ENCODE data around the gene STARD3NL. TPM values are rescaled to one million over a fixed set of nuclear protein-coding genes. Genes with fewer than 3 reads are reported as not detected.

Gene STARD3NL
- total RNA-seq, 1 experiment from 2014 or later, result 37.4 TPM

DNA sequence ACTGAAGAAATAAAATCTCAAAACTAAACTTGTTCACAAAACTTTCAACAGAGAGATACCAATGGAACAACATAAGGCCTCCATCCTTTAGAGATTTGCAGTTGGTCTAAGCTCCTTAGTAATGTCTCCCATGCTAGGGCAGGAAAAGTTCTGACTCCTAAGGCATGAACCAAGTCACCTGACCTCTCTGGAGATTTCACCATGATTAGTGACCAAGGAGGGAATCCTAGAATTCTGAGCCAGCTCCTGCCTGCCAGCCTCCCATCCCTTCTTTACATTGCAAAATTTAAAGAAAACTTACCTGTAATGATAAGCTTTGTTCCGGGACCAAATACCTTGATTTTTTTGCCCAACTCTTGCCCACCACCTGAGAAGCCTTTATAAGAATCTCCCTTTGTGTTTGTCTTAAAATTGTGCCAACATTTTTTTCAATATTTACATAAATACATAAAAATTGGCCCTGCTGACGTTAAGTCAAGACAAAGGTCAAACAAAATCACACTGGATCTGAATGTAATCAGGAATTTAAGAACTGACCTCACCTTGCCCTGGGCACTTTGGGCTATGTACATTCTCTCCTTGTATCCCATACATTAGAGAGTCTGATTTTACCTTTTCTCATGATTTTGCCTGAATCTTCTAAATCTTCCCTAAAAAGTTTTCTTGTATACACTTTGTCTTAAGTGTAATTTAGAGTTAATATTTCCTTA lies 95.4 kb downstream of the STARD3NL start, which contains the start of gene TARP:
Gene TARP, minus strand, starts transcription at position 351 of the 710 bp plus-strand sequence.
- DNase-seq, result no peak
- Histone ChIP-seq H3K9ac (ENCODE audit: low read length) (no peak within 1 kb of the TSS), H3K27me3 (ENCODE audit: low read length) (peaks cover 64% of the 10 kb centered on the region), H3K79me2 (ENCODE audit: low read length) (no peaks in the 10 kb centered on the region), H3F3A (ENCODE audit: low read length, unreplicated experiment) (no peaks in the 10 kb centered on the region), H3K27ac (ENCODE audit: low read length) (no peak within 1 kb of the TSS), H3K9me3 (ENCODE audit: low read length) (no peaks in the 10 kb centered on the region), H3K9me2 (replicated peaks; ENCODE audit: low read length) (no peaks in the 10 kb centered on the region), H3K4me1 (ENCODE audit: insufficient read depth, low read length) (no peaks in the 10 kb centered on the region), H3K4me3 (ENCODE audit: low read length) (no peak within 1 kb of the TSS), H2AFZ (ENCODE audit: low read length) (no peak within 1 kb of the TSS), H3K4me2 (ENCODE audit: low read length) (no peak within 1 kb of the TSS), H4K20me1 (ENCODE audit: low read length) (no peaks in the 10 kb centered on the region), H3K36me3 (ENCODE audit: low read depth, low read length) (no peaks in the 10 kb centered on the region)
- BruUV-seq (replicated peaks), result no TSS peak
- POLR2A ChIA-PET (ENCODE audit: unreplicated experiment), result interaction anchor here (0.6 kb wide), 1 partner anchor 19 kb away, joined by 3 read pairs; no protein-coding TSS in a partner anchor
- no peak for ATAC-seq
- intact Hi-C loops (cut with micrococcal nuclease), result no loop called here
- CTCF ChIA-PET, result no interaction called here
- TF ChIP-seq, protein P1, sequence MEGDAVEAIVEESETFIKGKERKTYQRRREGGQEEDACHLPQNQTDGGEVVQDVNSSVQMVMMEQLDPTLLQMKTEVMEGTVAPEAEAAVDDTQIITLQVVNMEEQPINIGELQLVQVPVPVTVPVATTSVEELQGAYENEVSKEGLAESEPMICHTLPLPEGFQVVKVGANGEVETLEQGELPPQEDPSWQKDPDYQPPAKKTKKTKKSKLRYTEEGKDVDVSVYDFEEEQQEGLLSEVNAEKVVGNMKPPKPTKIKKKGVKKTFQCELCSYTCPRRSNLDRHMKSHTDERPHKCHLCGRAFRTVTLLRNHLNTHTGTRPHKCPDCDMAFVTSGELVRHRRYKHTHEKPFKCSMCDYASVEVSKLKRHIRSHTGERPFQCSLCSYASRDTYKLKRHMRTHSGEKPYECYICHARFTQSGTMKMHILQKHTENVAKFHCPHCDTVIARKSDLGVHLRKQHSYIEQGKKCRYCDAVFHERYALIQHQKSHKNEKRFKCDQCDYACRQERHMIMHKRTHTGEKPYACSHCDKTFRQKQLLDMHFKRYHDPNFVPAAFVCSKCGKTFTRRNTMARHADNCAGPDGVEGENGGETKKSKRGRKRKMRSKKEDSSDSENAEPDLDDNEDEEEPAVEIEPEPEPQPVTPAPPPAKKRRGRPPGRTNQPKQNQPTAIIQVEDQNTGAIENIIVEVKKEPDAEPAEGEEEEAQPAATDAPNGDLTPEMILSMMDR (conservative IDR thresholded peaks at IDR 0.05; ENCODE audit: low read depth, low read length), result no peak
- TF ChIP-seq EZH2 (IDR thresholded peaks at IDR 0.05; ENCODE audit: low read length, unreplicated experiment) (no peak), EZH2phosphoT487 (IDR thresholded peaks at IDR 0.05; ENCODE audit: borderline replicate concordance, low read length) (no peak)

DNA sequence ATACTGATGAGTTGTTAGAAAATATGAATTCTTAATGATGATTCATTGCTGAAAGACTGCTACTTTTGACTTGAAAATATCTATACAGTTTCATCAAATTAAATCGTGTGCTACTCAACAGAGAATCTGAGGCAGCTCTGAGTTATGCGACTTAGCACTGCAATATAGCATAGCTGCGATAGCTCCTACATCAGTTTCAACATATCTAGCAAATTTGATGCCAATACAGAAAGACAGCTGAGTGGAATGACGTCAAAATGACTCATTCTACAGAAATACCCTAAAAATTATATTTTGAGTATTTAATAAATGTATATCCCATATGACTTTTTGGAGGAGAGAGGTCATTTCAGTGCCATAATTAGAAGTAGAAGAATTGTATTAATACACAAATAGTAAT lies 96.4 kb downstream of the STARD3NL start:
- Histone ChIP-seq H3K9me3 (ENCODE audit: low read length) (no peaks in the 10 kb centered on the region), H3K27me3 (ENCODE audit: low read length) (peaks cover 72% of the 10 kb centered on the region), H3K27ac (ENCODE audit: low read length) (no peak overlapping the region), H3K4me2 (ENCODE audit: low read length) (no peak overlapping the region), H2AFZ (ENCODE audit: low read length) (no peak overlapping the region), H3K4me3 (ENCODE audit: low read length) (no peak overlapping the region), H3K9ac (ENCODE audit: low read length) (no peak overlapping the region), H3K4me1 (ENCODE audit: insufficient read depth, low read length) (no peaks in the 10 kb centered on the region), H3K79me2 (ENCODE audit: low read length) (no peaks in the 10 kb centered on the region), H3K9me2 (replicated peaks; ENCODE audit: low read length) (no peaks in the 10 kb centered on the region), H3F3A (ENCODE audit: low read length, unreplicated experiment) (no peaks in the 10 kb centered on the region), H4K20me1 (ENCODE audit: low read length) (no peaks in the 10 kb centered on the region), H3K36me3 (ENCODE audit: low read depth, low read length) (no peaks in the 10 kb centered on the region)
- intact Hi-C loops (cut with micrococcal nuclease), result no loop called here
- CTCF ChIA-PET, result no interaction called here
- no peak for ATAC-seq
- BruUV-seq (replicated peaks), result no TSS peak
- POLR2A ChIA-PET (ENCODE audit: unreplicated experiment), result no interaction called here
- TF ChIP-seq, protein P1 (conservative IDR thresholded peaks at IDR 0.05; ENCODE audit: low read depth, low read length), result no peak
- TF ChIP-seq EZH2 (IDR thresholded peaks at IDR 0.05; ENCODE audit: low read length, unreplicated experiment), result no peak
- no peak for DNase-seq

DNA sequence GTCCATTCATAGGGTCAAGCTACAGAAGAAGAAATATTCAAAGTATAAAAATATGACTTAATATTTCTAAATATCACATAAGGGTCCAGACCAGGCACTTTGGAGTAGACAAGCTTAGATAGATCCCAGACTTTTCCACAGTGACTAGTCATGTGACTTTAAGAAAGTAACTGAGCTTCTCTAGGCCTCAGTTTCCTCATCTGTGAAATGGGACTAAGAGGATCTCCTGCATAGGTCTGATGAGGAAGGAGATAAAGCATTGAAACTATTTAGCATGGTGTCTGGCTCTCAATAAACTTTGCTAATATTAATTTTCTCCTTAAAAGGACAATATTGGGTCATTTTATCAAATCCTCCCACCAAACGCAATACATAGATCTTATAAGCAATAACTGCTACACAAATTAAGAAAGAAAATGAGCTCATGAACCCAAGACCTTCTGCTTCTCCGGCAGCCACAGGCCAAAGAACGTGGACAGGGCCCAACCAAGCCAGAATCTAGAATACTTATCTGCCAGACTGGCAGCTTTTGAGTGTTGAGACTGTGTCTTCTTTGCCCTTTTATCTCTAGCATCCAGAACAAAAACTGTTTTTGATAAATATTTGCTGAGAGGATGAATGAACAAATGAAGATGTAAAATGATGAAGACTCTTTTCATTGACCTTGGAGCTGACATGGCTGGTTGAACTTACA lies 97.0 kb downstream of the STARD3NL start:
- H4K20me1 ChIP-seq (ENCODE audit: low read length), result no peaks in the 10 kb centered on the region
- no TSS peak for BruUV-seq (replicated peaks)
- no peak overlapping the region for H3K27ac ChIP-seq (ENCODE audit: low read length)
- no peaks in the 10 kb centered on the region for H3K79me2 ChIP-seq (ENCODE audit: low read length)
- TF ChIP-seq, protein P1 (conservative IDR thresholded peaks at IDR 0.05; ENCODE audit: low read depth, low read length), result no peak
- TF ChIP-seq EZH2 (IDR thresholded peaks at IDR 0.05; ENCODE audit: low read length, unreplicated experiment) (no peak), EZH2phosphoT487 (IDR thresholded peaks at IDR 0.05; ENCODE audit: borderline replicate concordance, low read length) (no peak)
- no peak overlapping the region for H3K4me2 ChIP-seq (ENCODE audit: low read length)
- ChIA-PET CTCF (no interaction called here), POLR2A (ENCODE audit: unreplicated experiment) (no interaction called here)
- no peaks in the 10 kb centered on the region for H3F3A ChIP-seq (ENCODE audit: low read length, unreplicated experiment)
- H3K4me1 ChIP-seq (ENCODE audit: insufficient read depth, low read length), result no peaks in the 10 kb centered on the region
- no peak overlapping the region for H3K4me3 ChIP-seq (ENCODE audit: low read length)
- no peaks in the 10 kb centered on the region for H3K9me3 ChIP-seq (ENCODE audit: low read length)
- no peaks in the 10 kb centered on the region for H3K9me2 ChIP-seq (replicated peaks; ENCODE audit: low read length)
- peaks cover 78% of the 10 kb centered on the region for H3K27me3 ChIP-seq (ENCODE audit: low read length)
- DNase-seq (no peak), ATAC-seq (no peak)
- no peak overlapping the region for H2AFZ ChIP-seq (ENCODE audit: low read length)
- no peaks in the 10 kb centered on the region for H3K36me3 ChIP-seq (ENCODE audit: low read depth, low read length)
- intact Hi-C loops (cut with micrococcal nuclease), result no loop called here
- H3K9ac ChIP-seq (ENCODE audit: low read length), result no peak overlapping the region
